NK-92 treated with Interleukin-12 subunit alpha and Interleukin-12 subunit beta, amount 100 ng/mL, for 24 hours (cell line): Measurements from ENCODE around the gene LTB4R2.
A peak's percentile ranks its signal among the peaks of the same experiment; 100 is the strongest.

Experiments
- DNase-seq: peaks from one replicate; lab custom pipeline; 2025; lab: John Stamatoyannopoulos, UW

Gene LTB4R2

DNA sequence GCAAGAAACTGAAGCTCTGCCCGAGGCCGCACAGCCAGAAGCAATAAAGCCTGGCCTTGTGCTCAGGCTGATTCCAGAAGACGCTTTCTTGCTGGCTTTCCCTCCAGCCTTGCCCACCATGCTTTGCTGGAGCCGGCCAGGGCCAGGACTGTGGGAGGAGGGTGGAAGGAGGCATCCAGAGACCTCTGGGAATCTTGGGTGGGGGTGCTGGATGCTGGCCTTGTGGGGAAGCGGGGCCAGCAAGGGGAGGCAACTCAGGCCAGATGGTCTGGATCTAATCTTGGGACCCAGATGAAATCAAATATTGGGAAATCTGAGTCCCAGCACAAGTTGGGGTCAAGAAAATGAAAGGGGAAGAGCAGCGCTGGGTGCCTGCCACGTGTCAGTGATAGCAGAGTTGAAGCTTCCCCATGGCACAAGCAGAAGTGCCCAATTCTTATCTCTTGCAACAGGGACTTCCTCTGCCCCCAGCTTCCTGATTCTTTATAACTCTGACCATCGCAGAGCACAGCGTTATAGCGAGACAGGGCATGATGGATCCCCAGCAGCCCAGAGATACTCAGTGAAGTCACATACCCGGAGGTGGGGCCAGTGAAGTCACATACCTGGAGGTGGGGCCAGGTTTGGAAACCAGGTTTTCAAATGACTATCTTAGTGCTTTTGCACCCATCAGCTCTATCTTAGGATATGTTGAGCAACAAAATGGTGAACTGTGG is 32.2 kb upstream of the LTB4R2 start:
- no peak for DNase-seq

DNA sequence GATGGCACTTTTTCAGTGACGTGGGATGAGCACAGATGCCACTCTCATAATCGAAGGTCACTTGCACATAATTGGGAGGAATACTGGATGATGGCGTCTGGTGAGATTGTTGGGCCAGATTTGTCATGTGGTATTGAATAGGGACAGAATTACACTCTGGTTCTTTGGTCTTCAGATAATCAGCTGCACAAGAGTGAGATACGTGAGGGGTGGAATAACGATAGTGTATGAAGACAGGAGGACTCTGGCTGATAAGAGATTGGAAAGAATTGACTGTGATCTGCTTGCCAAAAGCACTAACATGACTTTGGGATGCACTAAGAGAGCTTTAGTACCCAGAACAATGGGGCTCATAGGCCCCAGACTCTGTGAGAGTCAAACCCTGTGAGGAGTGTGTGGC is 31.5 kb upstream of the LTB4R2 start:
- no peak for DNase-seq

DNA sequence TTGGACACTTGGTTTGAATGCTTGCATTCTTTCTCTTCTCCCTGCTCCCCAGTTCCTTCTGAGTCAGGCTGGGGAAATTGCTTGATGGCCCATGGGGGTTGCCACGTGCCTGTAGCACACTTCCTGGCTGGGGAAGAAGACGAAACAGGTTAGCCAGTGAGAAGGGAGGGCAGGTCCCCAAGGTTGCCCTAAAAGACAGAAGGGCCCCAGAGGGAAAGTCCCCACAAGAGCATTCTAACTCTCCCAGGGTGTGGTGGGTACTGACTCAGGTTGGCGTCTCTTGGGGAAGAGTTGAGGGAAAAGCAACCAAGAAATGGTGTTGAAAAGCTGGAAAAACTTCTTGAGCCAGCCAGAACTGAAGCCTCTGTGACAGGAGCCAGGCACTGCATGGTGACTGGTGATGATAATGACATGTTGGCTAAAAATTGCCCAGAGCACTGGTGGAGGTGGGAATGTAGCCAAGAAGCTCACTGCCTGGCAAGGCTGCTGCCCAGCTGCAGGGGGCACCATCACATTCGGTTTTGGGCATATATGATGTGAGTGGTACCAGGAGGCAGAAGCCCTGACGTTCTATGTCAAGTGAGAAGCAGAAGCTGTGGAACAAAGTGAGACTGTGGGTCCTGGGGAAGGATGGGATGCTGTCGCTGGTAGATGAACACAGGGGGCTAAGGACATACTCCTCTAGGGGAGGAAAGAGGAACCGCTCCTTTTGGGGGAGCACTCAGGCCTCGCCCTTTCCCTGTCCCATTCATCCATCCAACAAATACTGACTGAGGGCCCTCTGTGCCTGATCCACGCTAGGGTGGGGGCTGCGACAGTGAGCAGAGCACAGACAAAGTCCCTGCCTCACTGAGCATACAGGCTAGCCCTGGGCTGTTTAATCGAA is 30.4 kb upstream of the LTB4R2 start:
- DNase-seq, result no peak

DNA sequence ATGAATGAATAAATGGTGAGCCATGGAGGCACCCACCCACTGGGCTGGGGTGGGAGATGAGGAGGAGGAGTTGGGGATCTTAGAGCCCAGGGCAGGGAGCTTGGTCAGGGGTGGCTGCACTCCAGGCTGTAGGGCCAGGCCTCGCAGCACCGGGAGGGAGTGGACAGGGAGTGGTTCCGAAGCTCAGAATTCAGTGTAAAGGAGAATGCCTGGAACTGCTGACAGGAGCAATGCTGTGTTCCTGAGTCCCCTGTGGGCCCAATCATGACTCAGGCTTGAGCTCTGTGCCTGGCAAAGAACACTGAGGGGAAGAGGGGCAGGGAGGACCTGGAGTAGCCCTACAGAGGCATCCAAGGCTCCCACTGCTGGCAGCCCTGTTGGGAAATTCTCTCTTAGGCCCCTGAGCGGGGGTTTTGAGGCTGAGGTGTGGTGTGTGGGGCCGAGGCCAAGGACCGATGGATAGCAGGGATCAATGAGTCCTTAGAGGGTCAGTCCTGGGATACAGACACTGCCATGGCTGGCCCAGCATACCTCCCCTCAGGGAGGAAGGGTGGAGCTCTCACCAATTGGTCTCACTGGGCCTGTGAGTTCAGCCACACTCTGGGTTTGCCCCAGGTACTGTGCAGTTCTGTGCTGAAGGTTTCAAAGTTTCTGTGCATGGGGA is 29.0 kb upstream of the LTB4R2 start:
- DNase-seq, result no peak

DNA sequence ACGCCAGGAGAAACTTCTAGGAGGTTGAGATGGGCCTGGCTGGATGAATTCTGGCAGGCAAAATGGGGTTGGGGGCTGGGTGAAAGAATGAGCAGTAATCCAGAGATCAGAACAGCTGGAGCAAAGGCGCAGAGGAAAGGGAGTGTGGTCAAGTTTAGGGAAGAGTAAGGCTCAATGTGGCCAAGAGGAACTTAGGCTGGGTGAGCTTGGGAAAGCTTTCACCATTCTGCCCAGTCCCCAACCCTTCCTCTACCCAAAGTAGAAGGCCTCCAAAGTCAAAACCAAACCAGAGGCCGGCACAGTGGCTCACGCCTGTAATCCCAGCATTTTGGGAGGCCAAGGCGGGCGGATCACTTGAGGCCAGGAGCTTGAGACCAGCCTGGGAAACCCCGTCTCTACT is 28.3 kb upstream of the LTB4R2 start:
- DNase-seq, result no peak

DNA sequence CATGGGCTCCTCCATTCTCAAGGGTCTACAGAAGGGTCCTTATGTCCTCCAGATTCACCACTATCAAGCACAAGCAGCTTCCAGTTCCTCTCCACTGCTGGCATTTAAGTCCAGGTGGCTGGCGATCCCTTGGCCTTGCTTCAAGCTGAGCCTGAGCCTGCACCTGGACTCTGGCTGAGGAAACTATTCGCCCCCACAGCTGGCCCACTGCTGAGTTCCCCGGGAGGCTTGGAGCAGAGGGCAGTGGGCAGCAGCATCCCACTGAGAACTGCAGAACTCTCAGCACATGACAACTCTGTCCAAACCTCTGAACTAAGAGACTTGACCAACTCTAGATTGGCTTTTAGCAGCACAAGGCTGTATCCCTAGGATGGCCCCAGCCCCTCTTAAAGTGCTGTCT is 27.2 kb upstream of the LTB4R2 start:
- no peak for DNase-seq

DNA sequence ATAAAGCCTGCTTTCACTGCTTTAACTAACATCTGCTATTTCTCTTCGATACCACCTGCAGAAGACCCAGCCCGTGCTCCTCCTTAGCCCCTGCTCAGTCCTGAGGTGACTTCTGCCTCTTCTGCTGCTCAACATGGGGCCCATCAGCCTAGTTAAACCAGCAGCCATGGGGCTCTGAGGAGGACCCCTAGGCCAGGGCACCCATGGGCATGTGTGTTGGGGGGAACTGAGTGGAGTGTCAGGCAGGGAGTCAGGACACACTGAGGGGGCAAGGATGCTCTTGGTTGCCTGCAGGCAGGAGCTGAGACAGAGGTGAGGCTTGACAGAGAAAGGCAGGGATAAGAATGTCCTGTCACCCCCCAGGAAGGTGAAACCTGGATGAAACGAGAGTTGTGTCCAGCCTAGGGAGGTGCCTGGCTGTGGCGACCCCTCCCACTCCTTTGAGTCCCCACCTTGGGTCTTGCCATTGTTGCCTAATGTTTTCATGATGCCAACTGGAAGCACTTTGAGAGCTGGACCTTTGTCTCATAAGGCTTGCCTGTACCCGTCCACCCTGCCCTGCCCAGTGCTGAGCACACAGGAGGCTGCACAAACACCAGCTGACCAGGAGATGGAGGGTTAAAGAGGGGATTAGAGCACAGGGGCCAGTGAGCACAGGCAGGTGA is 26.0 kb upstream of the LTB4R2 start:
- no peak for DNase-seq

DNA sequence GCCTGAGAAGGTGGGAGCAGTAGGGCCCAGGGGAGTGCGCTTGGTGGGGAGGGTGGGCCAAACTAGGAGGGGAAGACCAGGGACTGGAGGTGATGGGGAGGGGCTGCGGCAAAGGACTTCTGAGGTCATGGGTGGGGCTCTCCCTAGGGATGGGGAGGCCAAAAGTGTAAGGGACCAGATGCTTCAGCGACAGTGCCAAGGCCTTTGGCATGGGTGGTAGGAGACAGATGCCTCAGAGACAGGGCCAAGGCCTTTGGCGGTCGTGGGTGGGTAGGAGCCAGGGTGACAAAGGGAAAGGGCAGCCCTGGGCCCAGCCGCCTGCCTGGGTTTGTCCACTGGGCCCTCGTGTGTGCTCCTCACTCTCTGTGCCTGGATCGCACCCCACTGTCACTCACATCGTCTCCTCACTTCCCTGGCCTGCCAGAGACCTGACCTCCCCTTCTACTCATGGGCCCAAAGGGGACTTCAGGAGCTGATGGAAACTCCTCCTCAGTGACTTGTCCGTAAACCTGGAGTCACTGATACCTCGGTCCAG is 25.4 kb upstream of the LTB4R2 start:
- DNase-seq, result no peak

DNA sequence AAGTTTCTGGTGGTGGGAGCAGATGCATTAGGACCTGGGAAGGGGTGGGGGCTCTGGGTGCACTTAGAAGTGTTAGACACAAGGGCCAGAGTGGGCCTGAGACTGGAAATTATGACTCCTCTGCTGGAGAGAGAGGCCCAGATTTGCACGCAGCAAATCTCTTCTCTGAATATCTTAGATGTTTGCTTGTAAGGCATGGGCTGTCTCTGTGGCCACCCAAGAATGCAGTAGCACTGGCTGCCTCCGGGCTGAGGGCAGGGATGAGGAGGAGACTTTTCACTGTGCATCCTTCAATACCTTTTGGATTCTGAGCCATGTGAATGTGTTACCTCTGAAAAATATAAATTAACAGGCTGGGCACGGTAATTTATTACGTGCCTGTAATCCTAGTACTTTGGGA is 24.6 kb upstream of the LTB4R2 start:
- DNase-seq, result no peak

DNA sequence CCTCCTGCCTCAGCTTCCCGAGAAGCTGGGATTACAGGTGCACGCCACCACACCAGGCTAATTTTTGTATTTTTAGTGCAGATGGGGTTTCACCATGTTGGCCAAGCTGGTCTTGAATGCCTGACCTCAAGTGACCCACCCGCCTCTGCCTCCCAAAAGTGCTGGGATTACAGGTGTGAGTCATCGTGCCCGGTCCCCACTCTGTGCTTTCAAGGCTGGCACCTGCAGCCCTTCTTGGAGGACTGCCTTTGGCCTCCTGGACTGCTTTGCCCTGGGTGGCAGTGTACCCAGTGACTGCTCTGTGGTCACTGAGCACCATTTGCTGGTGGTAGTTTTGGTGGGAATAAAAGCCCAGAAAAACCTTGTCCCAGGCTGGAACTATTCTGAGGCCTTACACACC is 22.9 kb upstream of the LTB4R2 start:
- DNase-seq, result no peak

DNA sequence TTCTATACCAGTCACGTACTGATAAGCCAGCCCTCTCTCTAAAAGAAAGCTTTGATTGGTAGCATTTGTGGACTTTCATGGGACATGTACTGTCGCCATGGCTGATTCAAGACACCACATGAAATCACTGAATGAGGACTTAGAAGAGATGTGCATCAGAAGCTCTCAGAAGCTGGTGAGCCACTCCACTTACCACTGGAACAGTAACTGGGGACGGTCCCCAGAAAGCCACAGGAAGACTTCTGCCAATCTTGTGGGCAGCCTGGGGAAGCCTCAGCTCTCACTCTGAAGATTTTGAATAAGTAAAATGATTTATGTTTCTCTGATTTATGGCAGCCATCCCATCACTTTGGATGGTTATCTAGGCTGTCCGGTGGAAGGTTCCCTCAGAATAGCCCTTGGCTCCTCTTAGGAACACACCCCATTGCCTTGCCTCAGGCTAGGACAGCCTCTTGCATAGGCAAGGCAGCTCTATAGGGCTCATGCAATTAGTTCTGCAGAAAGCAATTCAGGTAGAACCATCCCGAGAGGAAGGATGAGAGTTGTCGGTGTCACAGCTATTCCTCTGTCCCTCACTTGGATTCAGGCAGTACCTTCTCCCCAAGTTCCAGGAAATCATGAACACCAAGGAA is 20.2 kb upstream of the LTB4R2 start:
- no peak for DNase-seq

DNA sequence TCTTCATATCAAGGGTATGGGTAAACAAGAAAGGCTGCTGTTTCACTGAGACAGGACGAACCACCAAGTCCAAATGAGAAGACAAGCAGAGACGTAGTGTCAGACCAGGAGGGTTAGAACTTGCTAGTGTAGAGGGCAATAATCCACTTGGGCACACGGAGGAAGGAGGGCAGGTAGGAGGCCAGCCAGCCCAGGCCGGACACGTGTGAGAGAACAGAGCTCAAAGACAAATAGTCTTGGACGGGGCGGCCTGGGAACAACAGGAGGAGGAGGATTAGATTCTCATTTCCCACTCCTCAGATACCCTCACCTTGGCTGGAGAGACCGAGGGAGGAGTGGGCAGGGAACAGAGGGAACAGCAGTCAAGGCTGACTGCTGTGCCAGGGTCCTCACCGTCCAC is 19.2 kb upstream of the LTB4R2 start:
- no peak for DNase-seq

DNA sequence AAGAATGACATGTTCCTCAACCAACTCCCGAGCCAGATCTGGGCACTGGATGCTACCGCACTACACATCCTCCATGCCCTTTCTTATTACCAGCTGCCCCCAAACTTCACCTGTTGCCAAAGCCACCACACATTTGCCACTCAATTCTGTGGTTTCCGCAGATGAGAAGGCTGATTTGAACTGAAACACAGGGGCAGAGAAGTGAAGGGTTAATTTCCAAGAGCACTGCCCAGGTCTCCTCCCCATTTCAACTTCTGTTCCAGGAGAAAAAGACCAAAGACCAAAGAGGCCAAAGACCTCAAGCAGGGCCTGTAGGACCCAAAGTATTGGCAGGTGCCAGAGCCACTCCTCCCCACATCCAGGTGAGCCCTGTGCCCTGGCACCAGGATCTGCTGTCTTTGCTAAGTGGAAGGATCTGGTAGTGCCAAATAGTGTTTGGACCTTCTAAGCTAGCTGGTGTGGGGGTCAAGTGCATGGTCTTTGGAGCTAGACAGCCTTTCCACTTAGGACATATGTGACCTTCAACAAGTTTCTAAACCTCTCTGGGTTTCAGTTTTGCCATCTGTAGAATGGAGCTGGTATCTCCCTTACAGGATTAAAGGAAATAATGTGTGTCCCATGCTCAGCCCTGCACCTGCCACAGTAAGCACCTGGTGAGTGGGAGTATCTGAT is 18.4 kb upstream of the LTB4R2 start:
- no peak for DNase-seq

DNA sequence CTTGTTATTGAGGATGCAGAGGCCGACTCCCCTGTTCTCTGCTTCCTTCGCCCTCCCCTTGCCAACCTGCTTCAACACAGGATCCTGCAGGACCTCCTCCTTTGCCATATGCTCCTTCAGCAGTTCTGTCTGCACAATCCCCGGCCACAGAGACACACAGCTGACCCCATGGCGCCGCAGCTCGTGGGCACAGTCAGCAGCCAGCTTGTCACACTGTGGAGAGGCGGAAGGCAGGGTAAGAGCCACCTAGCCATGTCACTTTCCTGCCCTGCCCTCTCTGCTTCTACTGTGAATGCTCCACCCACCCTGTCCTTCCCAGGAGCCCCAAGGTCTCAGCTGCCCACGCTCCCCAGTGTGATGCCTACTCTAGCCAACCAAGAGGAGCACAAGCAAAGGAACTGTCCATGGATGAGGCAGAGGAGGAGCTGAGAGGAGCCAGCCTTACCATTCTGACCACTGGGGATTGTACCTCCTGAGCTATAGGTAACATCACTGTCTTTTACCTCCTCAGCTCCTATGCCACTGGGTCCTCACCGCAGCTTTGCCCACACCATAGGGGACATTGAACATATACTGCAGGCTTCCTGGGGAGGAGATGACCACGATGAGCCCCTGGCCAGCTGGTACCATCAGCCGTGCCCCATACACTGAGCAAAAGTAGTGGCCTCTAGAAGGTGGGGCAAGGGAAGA is 17.7 kb upstream of the LTB4R2 start:
- no peak for DNase-seq

DNA sequence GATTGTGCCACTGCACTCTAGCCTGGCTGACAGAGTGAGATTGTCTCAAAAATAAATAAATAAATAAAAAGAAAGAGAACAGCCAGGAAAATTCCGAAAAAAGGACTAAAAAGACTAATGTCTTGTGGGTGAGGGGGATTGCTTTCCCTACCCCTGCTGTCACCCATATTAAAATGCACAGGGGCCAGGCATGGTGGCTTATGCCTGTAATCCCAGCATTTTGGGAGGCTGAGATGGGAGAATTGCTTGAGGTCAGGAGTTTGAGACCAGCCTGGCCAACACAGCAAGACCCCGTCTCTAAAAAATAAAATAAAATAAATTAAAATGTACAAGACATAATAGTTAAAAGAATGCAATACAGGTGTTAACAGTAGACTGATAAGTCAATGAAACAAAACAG is 16.4 kb upstream of the LTB4R2 start:
- DNase-seq, result no peak

DNA sequence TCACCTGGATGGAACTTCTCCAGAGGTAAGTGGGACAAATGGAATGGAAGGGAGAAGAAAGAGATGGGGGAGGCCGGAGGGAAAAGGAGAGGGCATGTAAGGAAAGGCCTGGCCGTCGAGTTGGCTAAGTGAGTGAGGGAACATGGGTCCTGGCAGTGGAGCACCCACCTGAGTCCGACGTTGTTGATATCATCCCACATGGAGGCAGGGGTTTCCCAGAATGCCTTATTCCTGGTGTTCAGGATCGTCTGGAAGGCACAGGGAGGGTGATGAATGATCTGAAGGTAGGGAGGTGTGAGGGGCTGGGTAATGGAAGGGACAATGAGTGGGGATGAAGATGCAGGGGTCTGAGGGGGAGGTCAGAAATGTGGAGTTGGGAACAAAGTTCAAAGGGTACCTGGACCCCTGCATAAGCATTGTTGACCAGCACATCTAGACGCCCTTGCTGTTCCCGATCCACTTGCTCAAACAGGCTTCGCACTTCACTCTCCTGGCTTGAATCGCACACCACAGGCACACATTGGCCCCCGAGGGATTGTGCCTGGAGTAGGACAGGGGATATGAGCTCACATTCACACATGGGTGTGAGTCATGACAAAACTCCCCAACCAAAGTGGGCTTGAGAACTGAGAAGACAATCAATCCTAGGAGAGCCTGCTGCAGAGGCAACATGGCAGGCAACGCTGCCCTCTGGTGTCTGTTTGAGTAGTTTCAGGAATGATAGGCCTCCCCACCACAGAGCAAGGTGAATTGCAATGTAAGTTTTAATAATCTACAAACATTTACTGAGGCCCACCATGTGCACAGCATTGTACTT is 13.4 kb upstream of the LTB4R2 start:
- DNase-seq, result peak; percentile 60

DNA sequence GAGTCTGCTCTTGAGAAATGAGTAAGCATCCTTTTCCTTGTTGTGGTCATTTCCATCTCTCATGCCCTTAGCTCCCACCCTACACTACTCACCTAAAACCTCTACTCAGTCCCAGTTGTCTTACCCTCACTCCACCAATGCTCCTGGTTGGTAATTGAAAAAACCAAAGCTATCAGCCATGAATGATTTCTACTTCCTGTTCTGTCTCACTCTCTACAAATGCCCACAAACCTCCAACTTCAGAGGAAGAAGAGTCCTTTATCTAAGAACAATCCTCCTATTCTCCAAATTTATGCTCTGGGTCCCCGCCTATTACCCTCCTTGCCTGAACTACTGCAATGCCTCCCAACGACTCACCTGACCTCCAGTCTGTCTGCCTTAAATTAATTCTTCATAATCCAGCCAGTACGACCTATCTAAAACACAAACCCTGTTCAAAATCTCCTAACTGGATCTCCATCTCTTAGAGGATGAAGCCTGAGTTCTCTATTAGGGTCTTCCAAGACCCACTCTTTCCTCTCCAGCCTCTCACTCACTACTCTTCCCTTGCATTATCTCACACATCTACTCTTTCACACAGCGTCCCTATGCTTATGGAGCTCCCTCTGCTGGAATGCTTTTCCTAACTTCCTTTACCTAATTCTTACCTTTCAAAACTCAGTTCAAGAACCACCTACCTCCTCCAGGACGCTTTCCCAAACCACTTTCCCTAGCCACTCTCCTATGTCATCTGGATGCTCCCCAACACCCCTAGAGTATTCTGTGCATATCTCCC is 12.6 kb upstream of the LTB4R2 start:
- no peak for DNase-seq

DNA sequence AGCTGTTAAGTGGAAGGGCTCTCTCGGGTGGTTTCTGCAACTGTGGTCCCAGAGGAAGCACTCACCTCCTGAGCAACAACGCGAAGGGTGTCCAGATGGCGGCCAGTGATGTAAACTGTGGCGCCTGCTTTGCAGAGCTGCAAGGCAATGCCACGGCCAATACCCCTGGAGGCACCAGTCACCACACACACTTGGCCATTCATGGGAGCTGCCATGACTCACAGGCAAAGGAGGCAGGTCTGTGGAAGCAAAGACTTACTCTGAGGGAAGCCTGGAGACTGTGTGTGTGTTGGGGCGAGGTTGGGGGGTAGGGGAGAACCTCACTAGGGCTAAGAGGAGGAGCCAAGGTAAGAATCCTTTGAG is 11.1 kb upstream of the LTB4R2 start:
- no peak for DNase-seq
